Measurements from ENCODE around the gene SIGLEC11. TPM values are rescaled to one million over a fixed set of nuclear protein-coding genes. Genes with fewer than 3 reads are reported as not detected.
A peak's percentile ranks its signal among the peaks of the same experiment; 100 is the strongest.
"Not testable (repeated sequence)": the region's sequence is repeated elsewhere in the genome, so short reads cannot be mapped to it uniquely, and the experiment has no call there.

The SIGLEC11 gene
- total RNA-seq, 1 donor from 2014 or later, result 7.7 TPM

GRCh38 chr19:49927526-49928264, 33.3 kb downstream of the SIGLEC11 start:
- intact Hi-C loops (cut with DNase I), result no loop called here
- no peak for TF ChIP-seq CTCF (IDR thresholded peaks at IDR 0.05)
- Histone ChIP-seq H3K27me3 (ENCODE audit: low read depth) (no peaks in the 10 kb centered on the region), H3K4me1 (peaks cover 28% of the 10 kb centered on the region), H3K36me3 (peaks cover 44% of the 10 kb centered on the region), H3K4me3 (peak overlapping the region; percentile 100), H3K9me3 (no peaks in the 10 kb centered on the region), H3K27ac (no peak overlapping the region)
- ATAC-seq (no peak), DNase-seq (no peak)

- peaks cover 50% of the 10 kb centered on the region for H3K36me3 ChIP-seq
- H3K27ac ChIP-seq, result no peak overlapping the region
- no peak for TF ChIP-seq CTCF (IDR thresholded peaks at IDR 0.05)
- no peak overlapping the region for H3K4me3 ChIP-seq
- intact Hi-C loops (cut with DNase I), result no loop called here
- no peak for DNase-seq
- ATAC-seq, result no peak
- peaks cover 28% of the 10 kb centered on the region for H3K4me1 ChIP-seq
- no peaks in the 10 kb centered on the region for H3K9me3 ChIP-seq
- no peaks in the 10 kb centered on the region for H3K27me3 ChIP-seq (ENCODE audit: low read depth)
Measured at GRCh38 chr19:49926515-49926914, 34.5 kb downstream of the SIGLEC11 start.

GRCh38 chr19:49925486-49925885, 35.5 kb downstream of the SIGLEC11 start:
- Histone ChIP-seq H3K36me3 (peaks cover 60% of the 10 kb centered on the region), H3K9me3 (no peaks in the 10 kb centered on the region), H3K4me3 (no peak overlapping the region), H3K27me3 (ENCODE audit: low read depth) (no peaks in the 10 kb centered on the region), H3K27ac (no peak overlapping the region), H3K4me1 (peaks cover 28% of the 10 kb centered on the region)
- no peak for ATAC-seq
- TF ChIP-seq CTCF (IDR thresholded peaks at IDR 0.05), result no peak
- no peak for DNase-seq
- intact Hi-C loops (cut with DNase I), result no loop called here

GRCh38 chr19:49924881-49925210, 36.1 kb downstream of the SIGLEC11 start:
- H3K4me3 ChIP-seq; H3K27ac ChIP-seq; ATAC-seq; H3K9me3 ChIP-seq; intact Hi-C loops (cut with DNase I); H3K27me3 ChIP-seq (ENCODE audit: low read depth); DNase-seq: not testable (repeated sequence)
- peaks cover 23% of the 10 kb centered on the region for H3K4me1 ChIP-seq
- peaks cover 61% of the 10 kb centered on the region for H3K36me3 ChIP-seq

GRCh38 chr19:49924004-49924880, 36.7 kb downstream of the SIGLEC11 start:
- no peak for TF ChIP-seq CTCF (IDR thresholded peaks at IDR 0.05)
- H3K9me3 ChIP-seq, result no peaks in the 10 kb centered on the region
- H3K27me3 ChIP-seq (ENCODE audit: low read depth), result no peaks in the 10 kb centered on the region
- H3K4me1 ChIP-seq, result peaks cover 23% of the 10 kb centered on the region
- H3K4me3 ChIP-seq, result no peak overlapping the region
- H3K36me3 ChIP-seq, result peaks cover 61% of the 10 kb centered on the region
- no peak for ATAC-seq
- intact Hi-C loops (cut with DNase I), result no loop called here
- no peak for DNase-seq
- no peak overlapping the region for H3K27ac ChIP-seq

Data from lower lobe of right lung (tissue), 2 donors.